Activated T-helper 1 cell treated with anti-CD3 and anti-CD28 coated beads, Interleukin-12 subunit alpha, Interleukin-12 subunit beta, Interleukin-2, Interleukin-4 antibody, amounts not matched to agents 30 ng/mL and 10 ng/mL and 1 ng/mL, durations not matched to agents 14 hours and 24 hours and 36 hours (primary cell): ENCODE results near the gene PFDN1. TPM values are rescaled to one million over a fixed set of nuclear protein-coding genes. Genes with fewer than 3 reads are reported as not detected.

ENCODE experiments used
- DNase-seq: peaks from one replicate; pipeline ENCODE4 v3.0.0; 2021; ENCODE audit warnings: low spot score
- H3K27ac Mint-ChIP-seq: one replicate; pipeline ENCODE4 v1.8.0; 2021; ENCODE audit warnings: mild to moderate bottlenecking, mixed read lengths
- H3K27me3 Mint-ChIP-seq: one replicate; pipeline ENCODE4 v1.8.0; 2022; ENCODE audit warnings: mild to moderate bottlenecking, moderate library complexity, mixed read lengths; ENCODE audit not compliant: insufficient read depth
- H3K36me3 Mint-ChIP-seq: one replicate; pipeline ENCODE4 v1.8.0; 2021; ENCODE audit warnings: low read depth, mixed read lengths
- H3K4me1 Mint-ChIP-seq: one replicate; pipeline ENCODE4 v1.8.0; 2021; ENCODE audit warnings: low read depth, mixed read lengths
- H3K4me3 Mint-ChIP-seq: one replicate; pipeline ENCODE4 v1.8.0; 2021; ENCODE audit warnings: mild to moderate bottlenecking, moderate library complexity, mixed read lengths
- H3K9me3 Mint-ChIP-seq: one replicate; pipeline ENCODE4 v1.8.0; 2021; ENCODE audit warnings: mixed read lengths
- intact Hi-C: fragments of 100-400 bp; cut with micrococcal nuclease; formaldehyde crosslinking; loops from one replicate; pipeline ENCODE4 v1.15.1; 2024
- total RNA-seq: library from RNA; stranded (reverse); gene quantifications from 2 replicates; pipeline ENCODE4 v1.2.3, GENCODE V29; 2022

PFDN1 gene
- total RNA-seq, 1 donor from 2014 or later = 60.6 TPM

DNA sequence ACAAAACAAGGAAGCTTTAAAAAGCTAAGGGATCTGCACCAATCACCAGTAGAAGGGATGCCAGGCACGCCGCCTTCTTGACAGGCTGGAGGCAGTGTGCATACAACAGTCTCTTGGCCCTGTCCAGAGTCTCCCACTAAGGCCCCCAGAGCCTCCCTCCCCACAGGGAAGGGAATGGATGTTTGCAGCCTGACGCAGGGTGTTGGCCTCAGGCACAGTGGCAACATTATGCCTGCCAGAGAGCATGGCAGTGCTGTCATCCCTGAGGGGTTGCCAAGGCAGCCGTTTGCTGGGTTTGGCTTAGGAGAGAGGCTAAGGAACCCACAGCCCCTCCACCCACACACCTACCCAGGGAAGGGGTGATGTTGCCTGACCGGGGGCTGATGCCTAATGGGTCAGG lies 38.7 kb upstream of the PFDN1 start:
- Mint-ChIP-seq H3K27me3 (no peaks in the 10 kb centered on the region), H3K36me3 (peaks cover 43% of the 10 kb centered on the region), H3K27ac (peak overlapping the region; percentile 49), H3K9me3 (no peaks in the 10 kb centered on the region), H3K4me1 (peaks cover 67% of the 10 kb centered on the region), H3K4me3 (peak overlapping the region; percentile 87)
- intact Hi-C loops = no loop called here
- DNase-seq = no peak

DNA sequence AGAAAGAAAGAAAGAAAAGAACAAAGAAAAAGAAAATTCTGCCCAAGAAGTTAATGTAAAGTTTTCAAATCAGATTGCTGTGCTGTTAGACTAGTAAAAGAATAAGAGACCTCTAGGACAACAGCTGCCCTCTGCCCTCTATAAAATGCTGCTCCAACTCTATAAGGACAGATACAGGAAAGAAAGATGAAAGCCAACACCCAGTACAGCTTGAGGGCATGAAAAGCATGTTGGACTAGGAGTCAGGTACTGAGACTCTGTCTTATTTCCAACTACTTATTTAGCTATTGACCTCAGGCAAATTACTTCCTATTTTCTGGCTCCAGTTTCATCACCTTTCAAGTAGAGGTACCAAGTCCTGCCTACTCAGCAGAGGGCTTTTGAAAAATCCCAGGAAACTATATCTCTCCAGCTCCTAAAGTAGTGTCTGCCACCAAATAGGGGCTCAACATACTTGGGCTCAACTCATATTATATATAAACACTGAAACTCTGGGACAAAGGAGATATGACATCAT lies 37.8 kb upstream of the PFDN1 start:
- Mint-ChIP-seq H3K27ac (peak overlapping the region; percentile 49), H3K4me1 (peaks cover 76% of the 10 kb centered on the region), H3K4me3 (peak overlapping the region; percentile 87), H3K9me3 (no peaks in the 10 kb centered on the region), H3K27me3 (no peaks in the 10 kb centered on the region), H3K36me3 (peaks cover 52% of the 10 kb centered on the region)
- DNase-seq = no peak
- intact Hi-C loops = no loop called here

DNA sequence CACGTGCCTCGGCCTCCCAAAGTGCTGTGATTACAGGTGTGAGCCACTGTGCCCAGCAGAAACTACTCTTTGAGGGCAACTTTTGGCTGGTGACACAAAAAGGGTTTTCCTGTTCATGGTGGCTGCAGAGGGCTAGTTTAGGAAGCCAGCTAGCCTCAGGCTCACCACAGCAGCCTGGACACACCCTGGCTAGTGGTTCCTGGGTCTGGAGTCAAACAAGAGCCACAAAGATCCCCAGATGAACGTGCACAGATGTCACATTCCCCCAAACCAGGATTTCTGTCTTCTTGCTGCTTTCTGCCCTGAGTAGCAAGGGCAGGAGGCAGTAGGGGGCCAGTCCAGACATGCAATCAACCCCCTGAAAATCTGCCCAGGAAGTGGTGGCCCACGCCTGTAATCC lies 36.7 kb upstream of the PFDN1 start:
- intact Hi-C loops = no loop called here
- no peaks in the 10 kb centered on the region for H3K27me3 Mint-ChIP-seq
- H3K4me3 Mint-ChIP-seq = peak overlapping the region; percentile 33
- H3K4me1 Mint-ChIP-seq = peaks cover 77% of the 10 kb centered on the region
- H3K9me3 Mint-ChIP-seq = no peaks in the 10 kb centered on the region
- peaks cover 57% of the 10 kb centered on the region for H3K36me3 Mint-ChIP-seq
- peak overlapping the region; percentile 40 for H3K27ac Mint-ChIP-seq
- no peak for DNase-seq

DNA sequence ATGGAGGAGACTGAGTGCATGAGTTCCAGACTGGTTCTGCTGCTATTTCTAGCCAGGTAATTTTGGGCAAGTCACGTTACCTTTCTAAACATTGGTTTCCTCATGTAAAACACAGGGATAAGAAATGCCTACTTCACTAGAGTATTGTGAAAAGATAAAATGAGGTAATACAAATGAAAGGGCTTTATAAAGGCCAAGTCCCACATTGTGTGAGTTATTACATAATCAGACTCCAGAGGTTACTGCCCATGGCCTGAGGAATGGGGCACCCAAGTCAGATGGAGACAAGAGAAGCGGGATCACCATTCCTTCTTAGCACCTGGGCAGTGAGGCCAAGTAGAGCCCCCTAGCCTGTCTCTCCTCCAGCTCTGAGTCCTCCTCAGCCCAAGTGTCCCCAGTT lies 36.0 kb upstream of the PFDN1 start:
- intact Hi-C loops = no loop called here
- no peaks in the 10 kb centered on the region for H3K9me3 Mint-ChIP-seq

DNA sequence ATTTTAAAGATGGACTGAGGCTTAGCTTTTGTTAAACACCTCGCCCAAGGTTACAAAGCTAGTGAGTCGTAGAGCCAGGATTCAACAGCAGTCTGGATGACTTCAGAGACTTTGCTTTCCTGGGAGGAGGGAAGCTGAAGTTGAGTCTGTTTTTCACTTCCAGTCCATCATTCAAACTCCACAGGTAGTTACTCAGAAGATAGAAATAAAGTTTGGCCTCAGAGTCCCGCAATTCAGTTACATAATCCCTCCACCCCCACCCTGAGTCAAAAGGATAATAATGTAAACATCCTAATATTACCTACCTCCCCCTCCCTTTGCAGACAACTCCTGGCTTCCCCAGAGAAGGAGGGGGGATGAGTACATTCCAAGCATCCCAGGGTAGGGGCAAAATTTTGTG lies 35.4 kb upstream of the PFDN1 start:
- Mint-ChIP-seq H3K9me3 (no peaks in the 10 kb centered on the region), H3K4me1 (peaks cover 64% of the 10 kb centered on the region), H3K27ac (peak overlapping the region; percentile 12), H3K4me3 (no peak overlapping the region), H3K27me3 (no peaks in the 10 kb centered on the region), H3K36me3 (peaks cover 59% of the 10 kb centered on the region)
- no peak for DNase-seq
- intact Hi-C loops = no loop called here

More for the DNA sequence above, 36.0 kb upstream of the PFDN1 start:
- Mint-ChIP-seq H3K36me3 (peaks cover 55% of the 10 kb centered on the region), H3K4me1 (peaks cover 70% of the 10 kb centered on the region), H3K27me3 (no peaks in the 10 kb centered on the region), H3K4me3 (no peak overlapping the region), H3K27ac (peak overlapping the region; percentile 12)
- DNase-seq = no peak

DNA sequence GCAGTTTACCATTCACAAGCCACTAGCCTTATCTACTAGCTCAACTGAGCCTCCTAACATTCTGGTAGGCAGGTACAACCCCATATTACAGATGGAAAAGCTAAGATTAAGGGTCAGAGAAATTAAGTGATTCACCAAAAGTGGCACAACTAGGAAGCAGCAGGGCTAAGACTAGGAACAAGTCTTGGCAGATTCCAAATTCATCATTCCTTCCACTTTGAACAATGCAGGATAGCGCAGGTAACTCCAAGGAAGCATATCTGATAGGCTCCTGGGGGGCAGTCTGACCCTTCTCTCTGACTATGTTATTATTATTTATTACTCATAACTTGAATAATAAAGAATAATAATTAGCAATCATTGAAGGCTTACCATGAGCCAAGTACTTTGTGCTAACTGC lies 35.0 kb upstream of the PFDN1 start:
- no peaks in the 10 kb centered on the region for H3K9me3 Mint-ChIP-seq
- H3K27me3 Mint-ChIP-seq = no peaks in the 10 kb centered on the region
- H3K36me3 Mint-ChIP-seq = peaks cover 60% of the 10 kb centered on the region
- H3K4me1 Mint-ChIP-seq = peaks cover 59% of the 10 kb centered on the region
- DNase-seq = no peak
- peak overlapping the region; percentile 50 for H3K27ac Mint-ChIP-seq
- intact Hi-C loops = no loop called here
- no peak overlapping the region for H3K4me3 Mint-ChIP-seq

DNA sequence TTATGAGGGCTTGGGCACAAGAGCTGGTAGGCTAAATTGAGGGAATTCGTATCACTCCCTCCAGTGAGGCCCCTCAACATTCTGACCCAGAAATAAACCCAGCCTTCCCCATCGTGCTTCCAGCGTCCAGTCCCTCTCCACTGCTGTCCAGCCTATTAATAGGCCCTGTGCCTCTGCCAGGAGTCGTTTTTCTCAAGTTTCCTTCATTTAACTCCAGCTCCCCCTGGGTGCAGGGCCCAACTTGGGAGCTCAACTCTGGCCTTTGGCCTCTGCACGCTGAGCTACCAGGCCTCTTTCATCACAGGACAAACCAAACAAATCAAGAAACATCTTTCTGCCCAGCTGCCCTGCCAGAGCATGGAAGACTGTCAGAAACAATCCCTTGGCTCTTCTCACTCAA lies 33.5 kb upstream of the PFDN1 start:
- DNase-seq = no peak
- H3K27me3 Mint-ChIP-seq = no peaks in the 10 kb centered on the region
- H3K36me3 Mint-ChIP-seq = peaks cover 61% of the 10 kb centered on the region
- H3K4me3 Mint-ChIP-seq = no peak overlapping the region
- peaks cover 44% of the 10 kb centered on the region for H3K4me1 Mint-ChIP-seq
- intact Hi-C loops = no loop called here
- H3K9me3 Mint-ChIP-seq = no peaks in the 10 kb centered on the region
- H3K27ac Mint-ChIP-seq = no peak overlapping the region

DNA sequence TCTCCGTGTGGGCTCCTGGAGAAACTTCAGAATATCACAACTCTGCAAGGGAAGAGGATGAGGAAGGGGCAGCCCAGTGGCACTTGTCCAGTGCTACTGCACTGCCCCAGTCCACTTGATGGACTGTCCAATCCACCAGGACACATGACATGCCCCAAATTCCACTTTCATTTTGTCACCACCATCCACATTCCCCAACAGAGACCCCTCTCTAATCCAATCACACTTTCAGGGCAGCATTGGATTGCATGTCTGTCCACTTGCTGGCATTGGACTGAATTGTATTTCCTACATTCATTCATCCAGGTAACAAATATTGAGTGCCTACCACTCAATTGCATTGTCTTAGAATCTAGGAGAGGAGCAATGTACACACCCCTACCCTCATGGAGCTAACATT lies 28.7 kb upstream of the PFDN1 start:
- Mint-ChIP-seq H3K36me3 (peaks cover 40% of the 10 kb centered on the region), H3K4me3 (no peak overlapping the region), H3K27me3 (peaks cover 2% of the 10 kb centered on the region), H3K9me3 (no peaks in the 10 kb centered on the region), H3K27ac (no peak overlapping the region), H3K4me1 (peaks cover 13% of the 10 kb centered on the region)
- intact Hi-C loops = no loop called here
- no peak for DNase-seq

DNA sequence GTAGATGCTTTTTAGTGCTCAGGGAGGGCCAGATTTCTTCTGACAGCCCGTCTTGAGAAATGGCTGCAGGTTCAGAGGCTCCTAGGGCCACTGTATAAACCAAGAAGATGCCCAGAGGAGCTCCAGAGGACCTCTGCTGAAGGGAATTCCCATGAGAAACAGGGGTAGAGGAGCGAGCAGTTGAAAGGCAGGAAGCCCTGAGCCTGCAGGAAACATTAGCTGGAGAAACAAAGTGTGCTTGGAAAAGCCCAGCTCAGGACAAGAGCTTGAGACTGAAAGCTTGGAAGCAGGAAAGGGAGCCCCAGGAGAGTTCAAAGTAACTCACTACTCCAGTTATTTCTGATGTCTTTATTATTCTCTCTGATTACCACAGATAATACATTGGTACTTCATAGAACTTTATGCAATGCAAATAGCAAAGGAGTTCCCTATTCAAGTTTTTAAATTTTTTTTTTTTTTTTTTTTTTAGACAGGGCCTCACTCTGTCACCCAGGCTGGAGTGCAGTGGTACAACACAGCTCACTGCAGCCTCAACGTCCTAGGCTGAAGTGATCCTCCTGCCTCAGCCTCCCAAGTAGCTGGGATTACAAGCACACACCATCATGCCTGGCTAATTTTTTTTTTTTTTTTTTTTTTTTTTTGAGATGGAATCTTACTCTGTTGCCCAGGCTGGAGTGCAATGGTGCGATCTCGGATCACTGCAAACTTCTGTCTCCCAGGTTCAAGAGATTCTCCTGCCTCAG lies 27.0 kb upstream of the PFDN1 start:
- Mint-ChIP-seq H3K4me3 (no peak overlapping the region), H3K36me3 (peaks cover 27% of the 10 kb centered on the region), H3K4me1 (peaks cover 10% of the 10 kb centered on the region), H3K27me3 (peaks cover 3% of the 10 kb centered on the region), H3K9me3 (no peaks in the 10 kb centered on the region), H3K27ac (no peak overlapping the region)
- intact Hi-C loops = no loop called here
- DNase-seq = no peak

DNA sequence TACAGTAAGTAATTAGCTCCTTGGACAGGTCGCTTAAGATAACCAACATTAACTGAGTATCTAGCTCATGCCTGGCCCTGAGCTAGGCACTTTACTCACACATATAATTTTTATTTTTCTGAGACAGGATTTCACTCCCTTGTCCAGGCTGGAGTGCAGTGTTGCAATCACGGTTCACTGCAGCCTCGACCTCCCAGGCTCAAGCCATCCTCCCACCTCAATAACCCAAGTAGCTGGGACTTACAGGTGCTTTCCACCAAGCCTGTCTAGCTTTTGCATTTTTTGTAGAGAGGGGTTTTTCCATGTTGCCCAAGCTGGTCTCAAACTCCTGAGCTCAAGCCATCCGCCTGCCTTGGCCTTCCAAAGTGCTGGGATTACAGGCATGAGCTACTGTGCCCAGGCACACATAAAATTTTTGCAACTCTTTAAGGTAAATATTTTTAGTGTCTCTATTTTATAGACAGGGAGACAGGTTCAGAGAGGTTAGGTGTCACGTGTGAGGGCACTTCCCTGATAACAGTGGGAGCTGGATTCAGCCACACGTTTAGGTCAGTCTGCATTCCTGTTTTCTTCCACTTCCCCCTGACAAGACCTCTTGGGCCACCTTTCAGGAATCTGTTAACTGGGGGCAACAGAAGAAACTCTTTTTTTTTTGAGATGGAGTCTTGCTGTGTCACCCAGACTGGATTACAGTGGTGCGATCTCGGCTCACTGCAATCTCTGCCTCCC lies 25.3 kb upstream of the PFDN1 start:
- no peak for DNase-seq
- H3K9me3 Mint-ChIP-seq = no peaks in the 10 kb centered on the region
- H3K36me3 Mint-ChIP-seq = peaks cover 16% of the 10 kb centered on the region
- intact Hi-C loops = no loop called here
- H3K27ac Mint-ChIP-seq = no peak overlapping the region
- peaks cover 19% of the 10 kb centered on the region for H3K4me1 Mint-ChIP-seq
- no peak overlapping the region for H3K4me3 Mint-ChIP-seq
- H3K27me3 Mint-ChIP-seq = peaks cover 5% of the 10 kb centered on the region

DNA sequence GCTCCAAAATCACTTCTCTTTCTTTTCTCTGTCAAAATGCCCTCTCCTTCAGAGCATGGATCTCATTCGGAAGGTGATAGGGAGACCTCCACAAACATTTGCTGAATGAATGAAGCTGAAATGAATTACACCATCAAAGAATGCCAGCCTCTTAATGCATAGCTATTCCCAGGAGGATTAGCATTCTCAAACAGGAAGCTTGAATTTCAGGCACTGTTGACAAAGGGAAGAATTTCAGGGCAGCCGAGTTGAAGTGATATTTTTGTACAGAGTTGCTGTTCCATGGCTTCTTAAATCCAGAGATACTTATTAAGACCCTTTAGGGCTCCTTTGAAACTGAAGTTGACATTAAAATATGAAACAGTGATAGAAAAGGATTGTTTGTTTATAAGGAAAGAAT lies 24.7 kb upstream of the PFDN1 start:
- Mint-ChIP-seq H3K27me3 (peaks cover 5% of the 10 kb centered on the region), H3K36me3 (peaks cover 12% of the 10 kb centered on the region), H3K4me3 (no peak overlapping the region), H3K27ac (no peak overlapping the region), H3K4me1 (peaks cover 19% of the 10 kb centered on the region), H3K9me3 (no peaks in the 10 kb centered on the region)
- DNase-seq = no peak
- intact Hi-C loops = no loop called here

DNA sequence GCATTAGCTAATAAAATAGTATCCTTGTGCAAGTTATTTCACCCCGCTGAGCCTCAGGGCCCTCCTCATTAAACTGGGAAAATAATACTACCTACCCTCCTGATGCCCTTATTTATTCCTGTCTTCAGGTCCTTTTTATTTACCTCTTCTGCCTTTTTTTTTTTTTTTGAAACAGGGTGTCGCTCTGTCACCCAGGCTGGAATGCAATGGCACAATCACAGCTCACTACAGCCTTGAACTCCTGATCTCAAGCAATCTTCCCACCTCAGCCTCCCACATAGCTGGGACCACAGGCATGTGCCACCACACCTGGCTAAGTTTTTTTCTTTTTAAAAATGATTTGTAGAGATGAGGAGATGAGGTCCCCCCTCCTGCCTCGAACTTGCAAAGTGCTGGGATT lies 22.6 kb upstream of the PFDN1 start:
- Mint-ChIP-seq H3K36me3 (no peaks in the 10 kb centered on the region), H3K27me3 (peaks cover 5% of the 10 kb centered on the region), H3K4me3 (no peak overlapping the region), H3K4me1 (peaks cover 19% of the 10 kb centered on the region), H3K27ac (no peak overlapping the region), H3K9me3 (no peaks in the 10 kb centered on the region)
- DNase-seq = no peak
- intact Hi-C loops = no loop called here

DNA sequence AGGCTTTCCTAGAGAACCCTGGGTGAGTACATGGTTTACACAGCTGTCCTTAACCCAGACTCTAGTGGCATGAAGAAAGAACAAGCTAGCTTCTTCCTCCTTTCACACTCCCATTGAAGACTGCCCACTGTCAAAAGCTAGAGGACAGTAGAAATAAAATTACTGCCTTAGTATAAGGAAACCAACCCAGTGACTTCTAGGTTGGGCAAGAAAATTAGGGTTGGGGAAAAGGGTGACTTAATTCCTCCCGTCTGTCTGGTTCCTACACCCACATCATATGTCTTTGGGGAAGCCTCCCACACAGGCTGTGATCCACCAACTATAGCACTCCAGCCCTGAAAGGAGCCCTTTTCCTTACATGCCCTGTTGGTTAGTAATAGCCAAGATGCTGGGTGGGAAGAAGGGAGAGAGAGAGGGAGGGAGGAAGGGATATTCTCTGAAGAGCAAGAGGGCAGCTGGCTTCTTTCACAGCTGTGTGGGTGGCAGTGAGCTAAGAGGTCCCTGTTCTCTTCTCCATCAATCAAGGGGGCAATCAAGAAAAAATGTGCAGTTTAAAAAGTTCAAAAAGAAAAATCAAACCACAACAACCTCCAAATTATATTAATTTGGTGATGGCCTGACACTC lies 21.8 kb upstream of the PFDN1 start:
- H3K36me3 Mint-ChIP-seq = no peaks in the 10 kb centered on the region
- peaks cover 19% of the 10 kb centered on the region for H3K4me1 Mint-ChIP-seq
- peaks cover 5% of the 10 kb centered on the region for H3K27me3 Mint-ChIP-seq
- no peak overlapping the region for H3K27ac Mint-ChIP-seq
- no peak overlapping the region for H3K4me3 Mint-ChIP-seq
- no peak for DNase-seq
- H3K9me3 Mint-ChIP-seq = no peaks in the 10 kb centered on the region
- intact Hi-C loops = no loop called here
